ENCODE measurements around the gene USP10. TPM values are rescaled to one million over a fixed set of nuclear protein-coding genes. Genes with fewer than 3 reads are reported as not detected.

USP10 gene
- total and polyA plus RNA-seq, 4 donors = 18.5 to 77.5 (median 63.0) TPM

GRCh38 chr16:84794626-84795025 lies 94.8 kb downstream of the USP10 start:
- no peak overlapping the region for H3K9ac ChIP-seq (ENCODE audit: insufficient read depth in 1 of 2, low read length in 2 of 2)
- ATAC-seq (ENCODE audit: insufficient read depth, low FRiP score) = no peak

DNA sequence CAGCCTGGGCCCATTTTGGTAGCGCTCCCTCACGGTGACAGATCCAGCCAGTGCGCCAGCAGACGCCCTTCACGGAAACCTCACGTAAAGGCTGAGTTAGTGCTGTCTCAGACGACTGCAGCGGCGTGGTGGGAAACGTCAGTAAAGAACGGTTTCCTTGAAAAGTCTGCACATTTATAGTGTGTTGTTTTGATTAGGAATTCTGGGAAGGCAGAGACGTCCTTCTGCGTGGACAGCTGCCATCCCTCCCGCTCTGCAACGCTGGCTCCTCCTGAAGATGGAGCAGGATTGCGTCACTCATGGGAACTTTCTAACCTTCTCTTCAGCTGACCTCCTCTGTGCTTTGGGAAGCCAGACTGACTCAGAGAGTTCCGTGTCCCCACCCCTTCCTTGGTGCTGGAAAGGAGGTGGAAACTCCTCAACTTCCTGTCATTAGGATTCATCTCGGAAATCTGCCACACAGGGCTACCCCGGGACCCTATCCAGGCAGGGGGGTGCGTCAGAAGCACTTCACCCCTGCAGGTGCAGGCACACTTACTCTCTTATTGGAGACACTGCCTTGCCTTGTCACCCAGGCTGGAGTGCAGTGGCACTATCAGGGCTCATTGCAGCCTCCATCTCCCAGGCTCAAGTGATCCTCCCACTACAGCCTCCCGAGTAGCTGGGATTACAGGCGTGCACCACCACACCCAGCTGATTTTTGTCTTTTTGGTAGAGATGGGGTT lies 95.7 kb downstream of the USP10 start:
- H3K9ac ChIP-seq (ENCODE audit: insufficient read depth in 1 of 2, low read length in 2 of 2) = peak overlapping the region in 1 of 2 donors; percentile 47
- H3K4me3 ChIP-seq = no peak overlapping the region
- no peaks in the 10 kb centered on the region for H3K9me3 ChIP-seq (ENCODE audit: control insufficient read depth in 4 of 4, insufficient read depth in 3 of 4, low read length in 3 of 4)
- peak; percentile 86 to 96 (median 90) for DNase-seq
- ATAC-seq (ENCODE audit: insufficient read depth, low FRiP score) = peak; percentile 68
- H3K27me3 ChIP-seq (ENCODE audit: control insufficient read depth in 3 of 3, insufficient read depth in 3 of 3, low read length in 2 of 3) = no peaks in the 10 kb centered on the region
- peaks cover 0 to 26% (median 5%) of the 10 kb centered on the region in 5 donors for H3K4me1 ChIP-seq (ENCODE audit: control insufficient read depth in 5 of 5, insufficient read depth in 5 of 5, low read length in 5 of 5)
- TF ChIP-seq, protein P1, sequence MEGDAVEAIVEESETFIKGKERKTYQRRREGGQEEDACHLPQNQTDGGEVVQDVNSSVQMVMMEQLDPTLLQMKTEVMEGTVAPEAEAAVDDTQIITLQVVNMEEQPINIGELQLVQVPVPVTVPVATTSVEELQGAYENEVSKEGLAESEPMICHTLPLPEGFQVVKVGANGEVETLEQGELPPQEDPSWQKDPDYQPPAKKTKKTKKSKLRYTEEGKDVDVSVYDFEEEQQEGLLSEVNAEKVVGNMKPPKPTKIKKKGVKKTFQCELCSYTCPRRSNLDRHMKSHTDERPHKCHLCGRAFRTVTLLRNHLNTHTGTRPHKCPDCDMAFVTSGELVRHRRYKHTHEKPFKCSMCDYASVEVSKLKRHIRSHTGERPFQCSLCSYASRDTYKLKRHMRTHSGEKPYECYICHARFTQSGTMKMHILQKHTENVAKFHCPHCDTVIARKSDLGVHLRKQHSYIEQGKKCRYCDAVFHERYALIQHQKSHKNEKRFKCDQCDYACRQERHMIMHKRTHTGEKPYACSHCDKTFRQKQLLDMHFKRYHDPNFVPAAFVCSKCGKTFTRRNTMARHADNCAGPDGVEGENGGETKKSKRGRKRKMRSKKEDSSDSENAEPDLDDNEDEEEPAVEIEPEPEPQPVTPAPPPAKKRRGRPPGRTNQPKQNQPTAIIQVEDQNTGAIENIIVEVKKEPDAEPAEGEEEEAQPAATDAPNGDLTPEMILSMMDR (IDR thresholded peaks at IDR 0.05; ENCODE audit: control extremely low read depth, extremely low read depth) = no peak
- 62 to 77% methylated on average over 22 of the region's 22 CpGs for WGBS, 2 donors
- no peaks in the 10 kb centered on the region for H3K36me3 ChIP-seq (ENCODE audit: control insufficient read depth in 4 of 4, insufficient read depth in 4 of 4, low read length in 4 of 4)
- H3K27ac ChIP-seq (ENCODE audit: low read depth in 1 of 2, low read length in 1 of 2) = peak overlapping the region in 1 of 2 donors; percentile 14

More at GRCh38 chr16:84794626-84795025, 94.8 kb downstream of the USP10 start:
- no peaks in the 10 kb centered on the region for H3K9me3 ChIP-seq (ENCODE audit: control insufficient read depth in 4 of 4, insufficient read depth in 3 of 4, low read length in 3 of 4)
- DNase-seq = no peak
- H3K27ac ChIP-seq (ENCODE audit: low read depth in 1 of 2, low read length in 1 of 2) = peak overlapping the region in 1 of 2 donors; percentile 28
- no peaks in the 10 kb centered on the region for H3K27me3 ChIP-seq (ENCODE audit: control insufficient read depth in 3 of 3, insufficient read depth in 3 of 3, low read length in 2 of 3)
- H3K4me3 ChIP-seq = no peak overlapping the region
- H3K4me1 ChIP-seq (ENCODE audit: control insufficient read depth in 5 of 5, insufficient read depth in 5 of 5, low read length in 5 of 5) = peaks cover 0 to 19% (median 0%) of the 10 kb centered on the region in 5 donors
- TF ChIP-seq, protein P1 (IDR thresholded peaks at IDR 0.05; ENCODE audit: control extremely low read depth, extremely low read depth) = no peak
- no peaks in the 10 kb centered on the region for H3K36me3 ChIP-seq (ENCODE audit: control insufficient read depth in 4 of 4, insufficient read depth in 4 of 4, low read length in 4 of 4)
- WGBS, 2 donors = 83 to 84% methylated on average over 19 of the region's 19 CpGs

GRCh38 chr16:84800158-84800978 lies 100.6 kb downstream of the USP10 start:
- ATAC-seq (ENCODE audit: insufficient read depth, low FRiP score) = no peak
- H3K9ac ChIP-seq (ENCODE audit: insufficient read depth in 1 of 2, low read length in 2 of 2) = no peak overlapping the region
- H3K27ac ChIP-seq (ENCODE audit: low read depth in 1 of 2, low read length in 1 of 2) = no peak overlapping the region
- TF ChIP-seq, protein P1 (IDR thresholded peaks at IDR 0.05; ENCODE audit: control extremely low read depth, extremely low read depth) = no peak
- H3K4me3 ChIP-seq = no peak overlapping the region
- no peaks in the 10 kb centered on the region for H3K9me3 ChIP-seq (ENCODE audit: control insufficient read depth in 4 of 4, insufficient read depth in 3 of 4, low read length in 3 of 4)
- H3K4me1 ChIP-seq (ENCODE audit: control insufficient read depth in 5 of 5, insufficient read depth in 5 of 5, low read length in 5 of 5) = peaks cover 0 to 9% (median 5%) of the 10 kb centered on the region in 5 donors
- H3K27me3 ChIP-seq (ENCODE audit: control insufficient read depth in 3 of 3, insufficient read depth in 3 of 3, low read length in 2 of 3) = no peaks in the 10 kb centered on the region
- 58 to 69% methylated on average over 8 of the region's 8 CpGs for WGBS, 2 donors
- peak in 2 of 3 donors; percentile 52 to 55 for DNase-seq
- no peaks in the 10 kb centered on the region for H3K36me3 ChIP-seq (ENCODE audit: control insufficient read depth in 4 of 4, insufficient read depth in 4 of 4, low read length in 4 of 4)
